ENCODE data around the gene C11orf65.
A peak's percentile ranks its signal among the peaks of the same experiment; 100 is the strongest.

The C11orf65 gene

GRCh38 chr11:108472681-108473080, 5.4 kb upstream of the C11orf65 start:
- no CpG with 5 or more reads among the region's 1 CpG for WGBS, 2 donors (ENCODE audit: extremely low coverage in 2 of 2, insufficient read length in 2 of 2, insufficient replicate concordance in 1 of 2)
- Histone ChIP-seq H2AK5ac (ENCODE audit: low read depth, low read length) (no peak overlapping the region), H3K14ac (ENCODE audit: low read length) (no peak overlapping the region)

GRCh38 chr11:108468478-108468864, 1.1 kb upstream of the C11orf65 start:
- no peak overlapping the region for H3K9ac ChIP-seq (ENCODE audit: low read depth, low read length, poor library complexity)
- H2AFZ ChIP-seq (ENCODE audit: low read length) = peak overlapping the region; percentile 85
- no peak overlapping the region for H3K27ac ChIP-seq (replicated peaks; ENCODE audit: low read length)
- H3K18ac ChIP-seq (ENCODE audit: low read length) = no peak overlapping the region
- no peaks in the 10 kb centered on the region for H3K79me1 ChIP-seq (ENCODE audit: low read depth, low read length)
- no peak overlapping the region for H3K4me3 ChIP-seq (ENCODE audit: low read length in 2 of 2)
- no peak overlapping the region for H3K14ac ChIP-seq (ENCODE audit: low read length)
- H2BK15ac ChIP-seq (ENCODE audit: low read length) = no peak overlapping the region
- H3K27me3 ChIP-seq (ENCODE audit: control insufficient read depth in 3 of 3, insufficient read depth in 3 of 3, low read depth in 1 of 3, low read length in 3 of 3) = no peaks in the 10 kb centered on the region
- no peak overlapping the region for H4K91ac ChIP-seq (ENCODE audit: low read depth, low read length, poor library complexity)
- no peak overlapping the region for H2BK5ac ChIP-seq (ENCODE audit: low read length)
- H2BK12ac ChIP-seq (ENCODE audit: low read length) = no peak overlapping the region
- H2AK5ac ChIP-seq (ENCODE audit: low read depth, low read length) = no peak overlapping the region
- no peak overlapping the region for H4K8ac ChIP-seq (ENCODE audit: low read depth, low read length)
- no peak overlapping the region for H3K4me2 ChIP-seq (ENCODE audit: insufficient read depth, low read length, poor library complexity, severe bottlenecking)
- no peak overlapping the region for H3K23ac ChIP-seq (ENCODE audit: low read depth, low read length, poor library complexity)
- no peak overlapping the region for H3K4ac ChIP-seq (ENCODE audit: low read length)
- H2BK120ac ChIP-seq (ENCODE audit: low read depth, low read length) = no peak overlapping the region
- no peaks in the 10 kb centered on the region for H3K4me1 ChIP-seq (ENCODE audit: control insufficient read depth in 2 of 2, insufficient read depth in 1 of 2, low read depth in 1 of 2, low read length in 2 of 2)
- no CpG with 5 or more reads among the region's 1 CpG for WGBS, 2 donors (ENCODE audit: extremely low coverage in 2 of 2, insufficient read length in 2 of 2, insufficient replicate concordance in 1 of 2)
- peaks cover 2 to 4% of the 10 kb centered on the region in 2 donors for H3K36me3 ChIP-seq (replicated peaks in 1 of 2; ENCODE audit: control insufficient read depth in 2 of 2, insufficient read depth in 2 of 2, low read length in 2 of 2)
- DNase-seq (ENCODE audit: low spot score) = no peak
- no peaks in the 10 kb centered on the region for H3K9me3 ChIP-seq (replicated peaks in 1 of 2; ENCODE audit: control insufficient read depth in 2 of 2, insufficient read depth in 1 of 2, low read depth in 1 of 2, low read length in 2 of 2)

More at GRCh38 chr11:108472681-108473080, 5.4 kb upstream of the C11orf65 start:
- no peak overlapping the region for H3K4me3 ChIP-seq (ENCODE audit: low read length in 2 of 2)
- H4K8ac ChIP-seq (ENCODE audit: low read depth, low read length) = no peak overlapping the region
- H4K91ac ChIP-seq (ENCODE audit: low read depth, low read length, poor library complexity) = no peak overlapping the region
- H3K9me3 ChIP-seq (replicated peaks in 1 of 2; ENCODE audit: control insufficient read depth in 2 of 2, insufficient read depth in 1 of 2, low read depth in 1 of 2, low read length in 2 of 2) = no peaks in the 10 kb centered on the region
- H3K79me1 ChIP-seq (ENCODE audit: low read depth, low read length) = no peaks in the 10 kb centered on the region
- H2BK120ac ChIP-seq (ENCODE audit: low read depth, low read length) = no peak overlapping the region
- H3K23ac ChIP-seq (ENCODE audit: low read depth, low read length, poor library complexity) = no peak overlapping the region
- H3K27ac ChIP-seq (replicated peaks; ENCODE audit: low read length) = no peak overlapping the region
- DNase-seq (ENCODE audit: low spot score) = no peak
- no peak overlapping the region for H3K4ac ChIP-seq (ENCODE audit: low read length)
- H2BK15ac ChIP-seq (ENCODE audit: low read length) = no peak overlapping the region
- H2BK12ac ChIP-seq (ENCODE audit: low read length) = no peak overlapping the region
- no peaks in the 10 kb centered on the region for H3K4me1 ChIP-seq (ENCODE audit: control insufficient read depth in 2 of 2, insufficient read depth in 1 of 2, low read depth in 1 of 2, low read length in 2 of 2)
- no peaks in the 10 kb centered on the region for H3K27me3 ChIP-seq (ENCODE audit: control insufficient read depth in 3 of 3, insufficient read depth in 3 of 3, low read depth in 1 of 3, low read length in 3 of 3)
- peaks cover 9 to 44% of the 10 kb centered on the region in 2 donors for H3K36me3 ChIP-seq (replicated peaks in 1 of 2; ENCODE audit: control insufficient read depth in 2 of 2, insufficient read depth in 2 of 2, low read length in 2 of 2)
- H3K18ac ChIP-seq (ENCODE audit: low read length) = no peak overlapping the region
- no peak overlapping the region for H2BK5ac ChIP-seq (ENCODE audit: low read length)
- H3K4me2 ChIP-seq (ENCODE audit: insufficient read depth, low read length, poor library complexity, severe bottlenecking) = no peak overlapping the region
- no peak overlapping the region for H2AFZ ChIP-seq (ENCODE audit: low read length)
- H3K9ac ChIP-seq (ENCODE audit: low read depth, low read length, poor library complexity) = no peak overlapping the region

- no peak overlapping the region for H2AK5ac ChIP-seq (ENCODE audit: low read depth, low read length)
- no peak overlapping the region for H2BK15ac ChIP-seq (ENCODE audit: low read length)
- DNase-seq (ENCODE audit: low spot score) = no peak
- H3K4me2 ChIP-seq (ENCODE audit: insufficient read depth, low read length, poor library complexity, severe bottlenecking) = peak overlapping the region; percentile 61
- no peak overlapping the region for H3K18ac ChIP-seq (ENCODE audit: low read length)
- H4K8ac ChIP-seq (ENCODE audit: low read depth, low read length) = no peak overlapping the region
- peak overlapping the region; percentile 85 for H2AFZ ChIP-seq (ENCODE audit: low read length)
- no CpG with 5 or more reads among the region's 7 CpGs for WGBS, 2 donors (ENCODE audit: extremely low coverage in 2 of 2, insufficient read length in 2 of 2, insufficient replicate concordance in 1 of 2)
- no peak overlapping the region for H3K23ac ChIP-seq (ENCODE audit: low read depth, low read length, poor library complexity)
- H3K36me3 ChIP-seq (replicated peaks in 1 of 2; ENCODE audit: control insufficient read depth in 2 of 2, insufficient read depth in 2 of 2, low read length in 2 of 2) = no peaks in the 10 kb centered on the region
- H3K79me1 ChIP-seq (ENCODE audit: low read depth, low read length) = no peaks in the 10 kb centered on the region
- peak overlapping the region in 1 of 2 donors; percentile 64 for H3K4me3 ChIP-seq (ENCODE audit: low read length in 2 of 2)
- H3K27ac ChIP-seq (replicated peaks; ENCODE audit: low read length) = no peak overlapping the region
- no peaks in the 10 kb centered on the region for H3K4me1 ChIP-seq (ENCODE audit: control insufficient read depth in 2 of 2, insufficient read depth in 1 of 2, low read depth in 1 of 2, low read length in 2 of 2)
- no peak overlapping the region for H2BK12ac ChIP-seq (ENCODE audit: low read length)
- H4K91ac ChIP-seq (ENCODE audit: low read depth, low read length, poor library complexity) = no peak overlapping the region
- no peak overlapping the region for H3K4ac ChIP-seq (ENCODE audit: low read length)
- H3K9ac ChIP-seq (ENCODE audit: low read depth, low read length, poor library complexity) = no peak overlapping the region
- H2BK5ac ChIP-seq (ENCODE audit: low read length) = no peak overlapping the region
- H3K14ac ChIP-seq (ENCODE audit: low read length) = no peak overlapping the region
- no peaks in the 10 kb centered on the region for H3K9me3 ChIP-seq (replicated peaks in 1 of 2; ENCODE audit: control insufficient read depth in 2 of 2, insufficient read depth in 1 of 2, low read depth in 1 of 2, low read length in 2 of 2)
- H3K27me3 ChIP-seq (ENCODE audit: control insufficient read depth in 3 of 3, insufficient read depth in 3 of 3, low read depth in 1 of 3, low read length in 3 of 3) = no peaks in the 10 kb centered on the region
- no peak overlapping the region for H2BK120ac ChIP-seq (ENCODE audit: low read depth, low read length)
Observed at GRCh38 chr11:108466405-108466804, 924 bp downstream of the C11orf65 start.

GRCh38 chr11:108453207-108453835, 14.0 kb downstream of the C11orf65 start:
- no peak overlapping the region for H3K4me3 ChIP-seq (ENCODE audit: low read length in 2 of 2)
- no peak overlapping the region for H3K18ac ChIP-seq (ENCODE audit: low read length)
- no peak overlapping the region for H3K9ac ChIP-seq (ENCODE audit: low read depth, low read length, poor library complexity)
- H4K8ac ChIP-seq (ENCODE audit: low read depth, low read length) = no peak overlapping the region
- H2BK5ac ChIP-seq (ENCODE audit: low read length) = no peak overlapping the region
- H2AFZ ChIP-seq (ENCODE audit: low read length) = no peak overlapping the region
- no peaks in the 10 kb centered on the region for H3K79me1 ChIP-seq (ENCODE audit: low read depth, low read length)
- no peak overlapping the region for H2BK15ac ChIP-seq (ENCODE audit: low read length)
- no peaks in the 10 kb centered on the region for H3K4me1 ChIP-seq (ENCODE audit: control insufficient read depth in 2 of 2, insufficient read depth in 1 of 2, low read depth in 1 of 2, low read length in 2 of 2)
- H3K27ac ChIP-seq (replicated peaks; ENCODE audit: low read length) = no peak overlapping the region
- H3K4me2 ChIP-seq (ENCODE audit: insufficient read depth, low read length, poor library complexity, severe bottlenecking) = no peak overlapping the region
- no peak overlapping the region for H4K91ac ChIP-seq (ENCODE audit: low read depth, low read length, poor library complexity)
- H2BK120ac ChIP-seq (ENCODE audit: low read depth, low read length) = no peak overlapping the region
- no peak overlapping the region for H2BK12ac ChIP-seq (ENCODE audit: low read length)
- no peak overlapping the region for H3K14ac ChIP-seq (ENCODE audit: low read length)
- no peak overlapping the region for H3K23ac ChIP-seq (ENCODE audit: low read depth, low read length, poor library complexity)
- peaks cover 0 to 7% of the 10 kb centered on the region in 2 donors for H3K9me3 ChIP-seq (replicated peaks in 1 of 2; ENCODE audit: control insufficient read depth in 2 of 2, insufficient read depth in 1 of 2, low read depth in 1 of 2, low read length in 2 of 2)
- H3K4ac ChIP-seq (ENCODE audit: low read length) = no peak overlapping the region
- no peak overlapping the region for H2AK5ac ChIP-seq (ENCODE audit: low read depth, low read length)
- no peak for DNase-seq (ENCODE audit: low spot score)
- H3K36me3 ChIP-seq (replicated peaks in 1 of 2; ENCODE audit: control insufficient read depth in 2 of 2, insufficient read depth in 2 of 2, low read length in 2 of 2) = no peaks in the 10 kb centered on the region
- no CpG with 5 or more reads among the region's 2 CpGs for WGBS, 2 donors (ENCODE audit: extremely low coverage in 2 of 2, insufficient read length in 2 of 2, insufficient replicate concordance in 1 of 2)
- H3K27me3 ChIP-seq (ENCODE audit: control insufficient read depth in 3 of 3, insufficient read depth in 3 of 3, low read depth in 1 of 3, low read length in 3 of 3) = no peaks in the 10 kb centered on the region

Data from neuronal stem cell (in vitro differentiated cells).